Measurements from ENCODE around the gene CSF1.
"Not testable (repeated sequence)": the region's sequence is repeated elsewhere in the genome, so short reads cannot be mapped to it uniquely, and the experiment has no call there.

Gene CSF1

GRCh38 chr1:109876617-109877316, 33.9 kb upstream of the CSF1 start:
- H3K27ac ChIP-seq (ENCODE audit: low read length): peak overlapping the region; percentile 57
- H3K9me3 ChIP-seq (ENCODE audit: control insufficient read depth in 1 of 2, low read length in 2 of 2): no peaks in the 10 kb centered on the region
- no peaks in the 10 kb centered on the region for H3K27me3 ChIP-seq (ENCODE audit: low read depth, low read length)
- no peaks in the 10 kb centered on the region for H3K36me3 ChIP-seq (ENCODE audit: control insufficient read depth in 1 of 2, insufficient read depth in 2 of 2, low read length in 2 of 2)
- H3K4me3 ChIP-seq (ENCODE audit: low read depth in 1 of 2, low read length in 2 of 2): peak overlapping the region in 1 of 2 donors; percentile 23
- peaks cover 14 to 31% of the 10 kb centered on the region in 2 donors for H3K4me1 ChIP-seq (ENCODE audit: control insufficient read depth in 1 of 2, insufficient read depth in 2 of 2, low read length in 2 of 2)

GRCh38 chr1:109877317-109877771, 33.3 kb upstream of the CSF1 start:
- Histone ChIP-seq H3K27ac (ENCODE audit: low read length) (peak overlapping the region; percentile 57), H3K4me3 (ENCODE audit: low read depth in 1 of 2, low read length in 2 of 2) (peak overlapping the region in 1 of 2 donors; percentile 23), H3K36me3 (ENCODE audit: control insufficient read depth in 1 of 2, insufficient read depth in 2 of 2, low read length in 2 of 2) (no peaks in the 10 kb centered on the region), H3K4me1 (ENCODE audit: control insufficient read depth in 1 of 2, insufficient read depth in 2 of 2, low read length in 2 of 2) (peaks cover 14 to 30% of the 10 kb centered on the region in 2 donors), H3K27me3 (ENCODE audit: low read depth, low read length) (no peaks in the 10 kb centered on the region), H3K9me3 (ENCODE audit: control insufficient read depth in 1 of 2, low read length in 2 of 2) (no peaks in the 10 kb centered on the region)

- no peaks in the 10 kb centered on the region for H3K9me3 ChIP-seq (ENCODE audit: control insufficient read depth in 1 of 2, low read length in 2 of 2)
- peaks cover 10 to 25% of the 10 kb centered on the region in 2 donors for H3K4me1 ChIP-seq (ENCODE audit: control insufficient read depth in 1 of 2, insufficient read depth in 2 of 2, low read length in 2 of 2)
- no peaks in the 10 kb centered on the region for H3K36me3 ChIP-seq (ENCODE audit: control insufficient read depth in 1 of 2, insufficient read depth in 2 of 2, low read length in 2 of 2)
- H3K4me3 ChIP-seq (ENCODE audit: low read depth in 1 of 2, low read length in 2 of 2): no peak overlapping the region
- no peaks in the 10 kb centered on the region for H3K27me3 ChIP-seq (ENCODE audit: low read depth, low read length)
- peak overlapping the region; percentile 47 for H3K27ac ChIP-seq (ENCODE audit: low read length)
Measured at GRCh38 chr1:109877776-109878175, 32.9 kb upstream of the CSF1 start.

GRCh38 chr1:109878531-109879104, 32.0 kb upstream of the CSF1 start:
- Histone ChIP-seq H3K4me1 (ENCODE audit: control insufficient read depth in 1 of 2, insufficient read depth in 2 of 2, low read length in 2 of 2) (peaks cover 8 to 21% of the 10 kb centered on the region in 2 donors), H3K27ac (ENCODE audit: low read length) (no peak overlapping the region), H3K4me3 (ENCODE audit: low read depth in 1 of 2, low read length in 2 of 2) (no peak overlapping the region)

GRCh38 chr1:109879371-109879770, 31.3 kb upstream of the CSF1 start:
- H3K27ac ChIP-seq (ENCODE audit: low read length); H3K9me3 ChIP-seq (ENCODE audit: control insufficient read depth in 1 of 2, low read length in 2 of 2); H3K36me3 ChIP-seq (ENCODE audit: control insufficient read depth in 1 of 2, insufficient read depth in 2 of 2, low read length in 2 of 2); H3K27me3 ChIP-seq (ENCODE audit: low read depth, low read length); H3K4me3 ChIP-seq (ENCODE audit: low read depth in 1 of 2, low read length in 2 of 2): not testable (repeated sequence)
- H3K4me1 ChIP-seq (ENCODE audit: control insufficient read depth in 1 of 2, insufficient read depth in 2 of 2, low read length in 2 of 2): peaks cover 14 to 25% of the 10 kb centered on the region in 2 donors

More at GRCh38 chr1:109878531-109879104, 32.0 kb upstream of the CSF1 start:
- no peaks in the 10 kb centered on the region for H3K36me3 ChIP-seq (ENCODE audit: control insufficient read depth in 1 of 2, insufficient read depth in 2 of 2, low read length in 2 of 2)
- H3K27me3 ChIP-seq (ENCODE audit: low read depth, low read length): no peaks in the 10 kb centered on the region
- H3K9me3 ChIP-seq (ENCODE audit: control insufficient read depth in 1 of 2, low read length in 2 of 2): no peaks in the 10 kb centered on the region

GRCh38 chr1:109879881-109880525, 30.6 kb upstream of the CSF1 start:
- Histone ChIP-seq H3K27me3 (ENCODE audit: low read depth, low read length) (no peaks in the 10 kb centered on the region), H3K4me3 (ENCODE audit: low read depth in 1 of 2, low read length in 2 of 2) (no peak overlapping the region), H3K27ac (ENCODE audit: low read length) (no peak overlapping the region), H3K36me3 (ENCODE audit: control insufficient read depth in 1 of 2, insufficient read depth in 2 of 2, low read length in 2 of 2) (no peaks in the 10 kb centered on the region), H3K9me3 (ENCODE audit: control insufficient read depth in 1 of 2, low read length in 2 of 2) (no peaks in the 10 kb centered on the region), H3K4me1 (ENCODE audit: control insufficient read depth in 1 of 2, insufficient read depth in 2 of 2, low read length in 2 of 2) (peaks cover 14 to 26% of the 10 kb centered on the region in 2 donors)

GRCh38 chr1:109880971-109881894, 29.4 kb upstream of the CSF1 start:
- no peaks in the 10 kb centered on the region for H3K9me3 ChIP-seq (ENCODE audit: control insufficient read depth in 1 of 2, low read length in 2 of 2)
- no peaks in the 10 kb centered on the region for H3K36me3 ChIP-seq (ENCODE audit: control insufficient read depth in 1 of 2, insufficient read depth in 2 of 2, low read length in 2 of 2)
- no peak overlapping the region for H3K4me3 ChIP-seq (ENCODE audit: low read depth in 1 of 2, low read length in 2 of 2)
- no peak overlapping the region for H3K27ac ChIP-seq (ENCODE audit: low read length)
- no peaks in the 10 kb centered on the region for H3K27me3 ChIP-seq (ENCODE audit: low read depth, low read length)
- peaks cover 14 to 24% of the 10 kb centered on the region in 2 donors for H3K4me1 ChIP-seq (ENCODE audit: control insufficient read depth in 1 of 2, insufficient read depth in 2 of 2, low read length in 2 of 2)

GRCh38 chr1:109881906-109882287, 28.8 kb upstream of the CSF1 start:
- no peak overlapping the region for H3K27ac ChIP-seq (ENCODE audit: low read length)
- no peaks in the 10 kb centered on the region for H3K27me3 ChIP-seq (ENCODE audit: low read depth, low read length)
- H3K9me3 ChIP-seq (ENCODE audit: control insufficient read depth in 1 of 2, low read length in 2 of 2): no peaks in the 10 kb centered on the region
- no peaks in the 10 kb centered on the region for H3K36me3 ChIP-seq (ENCODE audit: control insufficient read depth in 1 of 2, insufficient read depth in 2 of 2, low read length in 2 of 2)
- H3K4me3 ChIP-seq (ENCODE audit: low read depth in 1 of 2, low read length in 2 of 2): no peak overlapping the region
- peaks cover 9 to 17% of the 10 kb centered on the region in 2 donors for H3K4me1 ChIP-seq (ENCODE audit: control insufficient read depth in 1 of 2, insufficient read depth in 2 of 2, low read length in 2 of 2)

- no peak overlapping the region for H3K27ac ChIP-seq (ENCODE audit: low read length)
- H3K9me3 ChIP-seq (ENCODE audit: control insufficient read depth in 1 of 2, low read length in 2 of 2): no peaks in the 10 kb centered on the region
- H3K4me1 ChIP-seq (ENCODE audit: control insufficient read depth in 1 of 2, insufficient read depth in 2 of 2, low read length in 2 of 2): peaks cover 8 to 13% of the 10 kb centered on the region in 2 donors
- H3K36me3 ChIP-seq (ENCODE audit: control insufficient read depth in 1 of 2, insufficient read depth in 2 of 2, low read length in 2 of 2): no peaks in the 10 kb centered on the region
- no peaks in the 10 kb centered on the region for H3K27me3 ChIP-seq (ENCODE audit: low read depth, low read length)
- no peak overlapping the region for H3K4me3 ChIP-seq (ENCODE audit: low read depth in 1 of 2, low read length in 2 of 2)
Measured at GRCh38 chr1:109882288-109883245, 28.1 kb upstream of the CSF1 start.

- Histone ChIP-seq H3K27me3 (ENCODE audit: low read depth, low read length) (no peaks in the 10 kb centered on the region), H3K27ac (ENCODE audit: low read length) (no peak overlapping the region), H3K4me1 (ENCODE audit: control insufficient read depth in 1 of 2, insufficient read depth in 2 of 2, low read length in 2 of 2) (peaks cover 8 to 13% of the 10 kb centered on the region in 2 donors), H3K4me3 (ENCODE audit: low read depth in 1 of 2, low read length in 2 of 2) (no peak overlapping the region), H3K9me3 (ENCODE audit: control insufficient read depth in 1 of 2, low read length in 2 of 2) (no peaks in the 10 kb centered on the region), H3K36me3 (ENCODE audit: control insufficient read depth in 1 of 2, insufficient read depth in 2 of 2, low read length in 2 of 2) (no peaks in the 10 kb centered on the region)
Measured at GRCh38 chr1:109883248-109883955, 27.2 kb upstream of the CSF1 start.

All from muscle layer of duodenum (tissue), 2 donors.